A549 (cell line): ENCODE results near the gene CLEC1A. TPM values are rescaled to one million over a fixed set of nuclear protein-coding genes. Genes with fewer than 3 reads are reported as not detected.

Experiments used
- ATAC-seq, 2 experiments: fragments of 200-7000 bp in 1 of 2; fragments of >200 bp in 1 of 2; cut with Nextera tagmentation in 1 of 2; cut with Tn5 transposase in 1 of 2; 3 replicates each; pipeline versions ENCODE4 v1.8.0 to v1.9.1; 2018 to 2020; ENCODE audit warnings: mild to moderate bottlenecking in 1 of 2, moderate library complexity in 1 of 2
- CTCF ChIA-PET: fragments of 300-600 bp; sonication (Branson Sonifier 250); formaldehyde crosslinking; extraction: SDS; loops from one replicate; lab custom pipeline; 2021; ENCODE audit warnings: antibody characterized with exemption, inconsistent platforms; lab: Yijun Ruan, JAX
- POLR2A ChIA-PET: fragments of 350-600 bp; formaldehyde crosslinking; extraction: SDS; loops from one replicate; lab custom pipeline; 2021; ENCODE audit warnings: antibody characterized with exemption, inconsistent platforms; lab: Yijun Ruan, JAX
- DNase-seq, 2 experiments: peaks; one replicate each; pipeline versions ENCODE4 v3.0.0 to v3.0.0-alpha.2; 2011 to 2016; ENCODE audit warnings: low read depth in 1 of 2, low spot score in 1 of 2
- FAIRE-seq: peaks from 2 replicates; lab custom pipeline; 2011; peaks lifted over from hg19 to GRCh38; lab: Jason Lieb, UNC
- H3K27ac ChIP-seq, 2 experiments: fragments of >200 bp; sonication (Bioruptor Twin); formaldehyde crosslinking; 3 replicates each; pipeline ENCODE4 v1.5.1; 2016 to 2017
- H3K4me1 ChIP-seq: fragments of >200 bp; sonication (Bioruptor Twin); formaldehyde crosslinking; 3 replicates; pipeline ENCODE4 v1.6.1; 2016
- H3K4me2 ChIP-seq: fragments of >200 bp; sonication (Bioruptor Twin); formaldehyde crosslinking; 3 replicates; pipeline ENCODE4 v1.6.1; 2016
- H3K4me3 ChIP-seq: fragments of >200 bp; sonication (Bioruptor Twin); formaldehyde crosslinking; 3 replicates; pipeline ENCODE4 v1.5.1; 2016
- H3K9me3 ChIP-seq: fragments of >200 bp; sonication (Bioruptor Twin); formaldehyde crosslinking; 3 replicates; pipeline ENCODE4 v1.6.1; 2016
- ATOH8 ChIP-seq: fragments of 250-450 bp; sonication (Bioruptor Pico); IDR thresholded peaks from 2 replicates; pipeline ENCODE4 v1.5.0; 2020; ENCODE audit warnings: low read depth, mild to moderate bottlenecking, moderate library complexity
- BCL3 ChIP-seq: fragments of >200 bp; sonication (Bioruptor Twin); formaldehyde crosslinking; IDR thresholded peaks from 3 replicates; pipeline ENCODE4 v1.6.1; 2016
- CBX8 ChIP-seq: fragments of 200-600 bp; sonication (generic); IDR thresholded peaks from 2 replicates; pipeline ENCODE4 v1.6.1; 2016
- CHD2 ChIP-seq: fragments of 150-350 bp; IDR thresholded peaks from 2 replicates; pipeline ENCODE4 v1.6.1; 2014; ENCODE audit warnings: low read length; ENCODE audit not compliant: partially characterized antibody
- E2F6 ChIP-seq: IDR thresholded peaks from 2 replicates; pipeline ENCODE4 v1.6.1; 2012; ENCODE audit warnings: low read depth, borderline replicate concordance
- EHF ChIP-seq: fragments of 250-450 bp; sonication (Bioruptor Pico); IDR thresholded peaks from 2 replicates; pipeline ENCODE4 v1.5.0; 2020; ENCODE audit warnings: mild to moderate bottlenecking
- ESRRA ChIP-seq: fragments of 150-350 bp; IDR thresholded peaks from 2 replicates; pipeline ENCODE4 v1.6.1; 2014; ENCODE audit warnings: mild to moderate bottlenecking, low read length, borderline replicate concordance
- HDAC2 ChIP-seq: fragments of 200-600 bp; sonication (generic); IDR thresholded peaks from 2 replicates; pipeline ENCODE4 v1.6.1; 2016
- HOXA7 ChIP-seq: fragments of 250-450 bp; sonication (Bioruptor Pico); IDR thresholded peaks from 2 replicates; pipeline ENCODE4 v1.5.0; 2020; ENCODE audit warnings: mild to moderate bottlenecking, moderate library complexity
- HOXB13 ChIP-seq: fragments of 250-450 bp; sonication (Bioruptor Pico); IDR thresholded peaks from 2 replicates; pipeline ENCODE4 v1.5.0; 2020; ENCODE audit warnings: low read depth, mild to moderate bottlenecking, moderate library complexity
- KDM1A ChIP-seq: fragments of 200-600 bp; sonication (generic); IDR thresholded peaks from 2 replicates; pipeline ENCODE4 v1.6.1; 2016; ENCODE audit warnings: low read depth, mild to moderate bottlenecking
- MAFK ChIP-seq: fragments of 450-650 bp; IDR thresholded peaks from 2 replicates; pipeline ENCODE4 v1.6.1; 2014; ENCODE audit not compliant: partially characterized antibody
- MAZ ChIP-seq: fragments of 150-350 bp; IDR thresholded peaks from 2 replicates; pipeline ENCODE4 v1.6.1; 2014; ENCODE audit warnings: antibody characterized with exemption, low read depth, low read length, borderline replicate concordance
- NPAS2 ChIP-seq: fragments of 250-450 bp; sonication (Bioruptor Pico); IDR thresholded peaks from 2 replicates; pipeline ENCODE4 v1.8.0; 2022; ENCODE audit warnings: mild to moderate bottlenecking, moderate library complexity, borderline replicate concordance
- TFCP2L1 ChIP-seq: fragments of 250-450 bp; sonication (Bioruptor Pico); IDR thresholded peaks from 2 replicates; pipeline ENCODE4 v1.5.0; 2021; ENCODE audit warnings: mild to moderate bottlenecking
- TP53 ChIP-seq: fragments of 250-450 bp; sonication (Bioruptor Pico); IDR thresholded peaks from 2 replicates; pipeline ENCODE4 v1.5.0; 2021; ENCODE audit warnings: mild to moderate bottlenecking, moderate library complexity
- ZFP36 ChIP-seq: fragments of 450-650 bp; IDR thresholded peaks from 2 replicates; pipeline ENCODE4 v1.6.1; 2014; ENCODE audit warnings: borderline replicate concordance; ENCODE audit not compliant: partially characterized antibody
- ZNF302 ChIP-seq: fragments of 250-450 bp; sonication (Bioruptor Pico); IDR thresholded peaks from 2 replicates; pipeline ENCODE4 v1.9.0; 2021; ENCODE audit warnings: inconsistent platforms, mild to moderate bottlenecking, moderate library complexity
- ZSCAN20 ChIP-seq: fragments of 250-450 bp; sonication (Bioruptor Pico); IDR thresholded peaks from 2 replicates; pipeline ENCODE4 v1.8.0; 2022; ENCODE audit warnings: mild to moderate bottlenecking, moderate library complexity
- WGBS: methylation state at CpG from one replicate; pipeline ENCODE4 v1.1.6; 2017; ENCODE audit errors: missing lambda C conversion rate; 5-methylcytosine and 5-hydroxymethylcytosine counted together
- polyA plus RNA-seq, 4 experiments: library from polyadenylated mRNA; depleted of rRNA in 3 of 4; stranded (reverse); fragments of >200 nt; fragmentation: RNase III in 1 of 4; extraction: RNeasy Plus Mini Kit Qiagen cat#74134 plus additional on column Dnase treatment in 1 of 4; gene quantifications; 2 replicates in 3 of 4; 3 replicates in 1 of 4; pipeline ENCODE4 v1.2.3, GENCODE V29; 2011 to 2017

Gene CLEC1A
- polyA plus RNA-seq, 2 of the 4 experiments (the other 2 are of a cell fraction), result 0.06 TPM; not detected in 1

GRCh38 chr12:10126413-10126812 is 27.6 kb upstream of the CLEC1A start:
- no peak overlapping the region for H3K4me3 ChIP-seq
- FAIRE-seq (no peak), DNase-seq (no peak), ATAC-seq (no peak)
- no peak overlapping the region for H3K27ac ChIP-seq
- ChIA-PET POLR2A (no interaction called here), CTCF (interaction anchor here (0.9 to 1.6 kb wide), 5 partner anchors 9 to 376 kb away, joined by 3 to 6 read pairs (median 4); no protein-coding TSS in a partner anchor)
- no peaks in the 10 kb centered on the region for H3K4me1 ChIP-seq
- WGBS, result 30% methylated on average over 1 of the region's 1 CpG
- H3K4me2 ChIP-seq, result no peak overlapping the region
- TF ChIP-seq ESRRA, result no peak
- no peak for TF ChIP-seq TFCP2L1 (CRISPR knock-in tag)
- no peak for TF ChIP-seq ZFP36
- TF ChIP-seq HOXA7, result no peak
- no peak for TF ChIP-seq KDM1A
- no peak for TF ChIP-seq TP53
- H3K9me3 ChIP-seq, result no peaks in the 10 kb centered on the region

- Histone ChIP-seq H3K4me1 (0 out of 3 replicates have a peak, but pooled peaks cover 7% of the 10 kb centered on the region), H3K4me3 (no peak overlapping the region), H3K27ac (no peak overlapping the region), H3K9me3 (no peaks in the 10 kb centered on the region), H3K4me2 (no peak overlapping the region)
- no peak for ATAC-seq
- no peak for FAIRE-seq
- POLR2A ChIA-PET, result no interaction called here
- CTCF ChIA-PET, result interaction anchor here (0.6 kb wide), 1 partner anchor 69 kb away, joined by 4 read pairs; no protein-coding TSS in a partner anchor
- 14% methylated on average over 4 of the region's 4 CpGs for WGBS
- no peak for TF ChIP-seq HDAC2
- no peak for TF ChIP-seq NPAS2 (CRISPR knock-in tag)
- TF ChIP-seq EHF (CRISPR knock-in tag), result no peak
- TF ChIP-seq MAFK, result no peak
- DNase-seq, result no peak
Measured at GRCh38 chr12:10122689-10123088, 23.9 kb upstream of the CLEC1A start.

GRCh38 chr12:10121278-10121677 is 22.5 kb upstream of the CLEC1A start:
- TF ChIP-seq HDAC2, result no peak
- no peak for TF ChIP-seq MAZ
- TF ChIP-seq BCL3, result no peak
- no peak for TF ChIP-seq ZNF302 (CRISPR knock-in tag)
- no peak for DNase-seq
- Histone ChIP-seq H3K9me3 (no peaks in the 10 kb centered on the region), H3K4me2 (no peak overlapping the region), H3K27ac (no peak overlapping the region), H3K4me3 (no peak overlapping the region), H3K4me1 (0 out of 3 replicates have a peak, but pooled peaks cover 7% of the 10 kb centered on the region)
- no peak for FAIRE-seq
- WGBS, result 52% methylated on average over 7 of the region's 7 CpGs
- ChIA-PET CTCF (no interaction called here), POLR2A (no interaction called here)
- no peak for ATAC-seq

GRCh38 chr12:10119066-10119465 is 20.3 kb upstream of the CLEC1A start:
- FAIRE-seq (no peak), ATAC-seq (peak; percentile 57 to 62; a peak in 4 of 6 replicates), DNase-seq (peak in 1 of 2 experiments; percentile 38)
- Histone ChIP-seq H3K9me3 (no peaks in the 10 kb centered on the region), H3K4me2 (peak overlapping the region; percentile 11; the same call in 1 of the 3 replicates), H3K4me3 (no peak overlapping the region), H3K4me1 (peaks cover 7% of the 10 kb centered on the region; the same call in 1 of the 3 replicates), H3K27ac (no peak overlapping the region)
- peak; percentile 54 for TF ChIP-seq MAFK
- no peak for TF ChIP-seq ZSCAN20
- CTCF ChIA-PET, result interaction anchor here (1.0 to 1.7 kb wide), 3 partner anchors 20 to 109 kb away, joined by 3 to 7 read pairs (median 4); no protein-coding TSS in a partner anchor
- 30% methylated on average over 3 of the region's 3 CpGs for WGBS
- POLR2A ChIA-PET, result no interaction called here

- CTCF ChIA-PET, result interaction anchor here (1.0 kb wide), 1 partner anchor 24 kb away, joined by 3 read pairs; no protein-coding TSS in a partner anchor
Measured at GRCh38 chr12:10115890-10116289, 17.1 kb upstream of the CLEC1A start.

More at GRCh38 chr12:10115890-10116289, 17.1 kb upstream of the CLEC1A start:
- FAIRE-seq, result peak; percentile 7
- TF ChIP-seq CBX8, result no peak
- no peak for TF ChIP-seq E2F6
- no peak for TF ChIP-seq HOXB13 (CRISPR knock-in tag)
- no peak for TF ChIP-seq ATOH8 (CRISPR knock-in tag)
- TF ChIP-seq BCL3, result no peak
- TF ChIP-seq CHD2, result no peak
- H3K4me2 ChIP-seq, result no peak overlapping the region
- WGBS, result 74% methylated on average over 7 of the region's 7 CpGs
- POLR2A ChIA-PET, result no interaction called here
- H3K9me3 ChIP-seq, result no peaks in the 10 kb centered on the region
- no peak overlapping the region for H3K27ac ChIP-seq
- ATAC-seq, result no peak
- H3K4me3 ChIP-seq, result no peak overlapping the region
- DNase-seq, result no peak
- peaks cover 22% of the 10 kb centered on the region for H3K4me1 ChIP-seq
